ENCODE results near the gene KIRREL3.

KIRREL3 gene

DNA sequence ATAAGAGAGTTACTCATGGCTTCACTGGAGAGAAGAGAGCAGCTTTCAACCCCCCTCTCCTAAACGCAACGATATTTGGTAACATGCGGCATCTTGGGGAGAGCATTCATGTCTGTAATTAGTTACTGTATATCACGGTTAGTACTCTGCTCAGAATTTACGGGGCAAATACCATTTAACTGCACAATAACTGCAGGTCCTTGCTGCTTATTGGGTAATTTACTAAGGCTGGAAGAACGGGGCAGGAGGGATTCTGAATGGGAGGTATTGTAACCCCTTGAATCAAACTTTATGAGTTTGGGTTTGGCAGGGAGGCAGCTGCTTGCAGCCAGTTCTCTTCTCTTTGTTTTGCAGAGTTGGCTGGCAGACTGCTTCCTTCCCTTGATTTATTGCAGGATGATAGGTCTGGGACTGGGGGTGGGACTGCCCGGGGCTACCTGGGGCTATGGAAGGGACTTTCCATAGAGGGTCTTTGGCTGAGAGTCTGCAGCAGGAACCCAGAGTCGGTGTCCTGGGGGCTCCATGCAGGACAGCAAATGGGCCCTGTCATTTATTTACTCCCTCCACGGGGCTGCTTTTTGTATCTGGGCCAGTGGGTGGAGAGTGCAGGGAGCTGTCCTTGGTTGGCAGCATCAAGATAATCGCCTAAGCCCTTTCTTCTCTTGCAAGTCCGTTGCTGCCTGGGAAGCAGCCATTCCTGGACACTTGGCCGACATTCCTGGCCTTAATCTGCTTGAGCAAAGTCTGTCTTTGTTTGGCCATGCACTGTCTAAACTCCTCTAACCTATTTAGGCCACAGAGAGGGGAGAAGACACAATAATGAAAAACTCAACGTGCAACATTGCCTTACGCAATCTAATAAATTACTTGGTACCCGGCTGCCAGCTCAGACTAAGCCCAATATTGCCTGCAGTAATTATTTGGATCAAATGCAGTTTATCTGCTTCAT is 456.2 kb downstream of the KIRREL3 start:
- no peak for DNase-seq (ENCODE audit: insufficient read length, low spot score)
- no peak for FAIRE-seq
- TF ChIP-seq CTCF (IDR thresholded peaks at IDR 0.05; ENCODE audit: insufficient read depth, missing control alignments): no peak

GRCh38 chr11:126543691-126544090 is 456.9 kb downstream of the KIRREL3 start:
- TF ChIP-seq CTCF (IDR thresholded peaks at IDR 0.05; ENCODE audit: insufficient read depth, missing control alignments): no peak
- DNase-seq (ENCODE audit: insufficient read length, low spot score) (no peak), FAIRE-seq (no peak)

DNA sequence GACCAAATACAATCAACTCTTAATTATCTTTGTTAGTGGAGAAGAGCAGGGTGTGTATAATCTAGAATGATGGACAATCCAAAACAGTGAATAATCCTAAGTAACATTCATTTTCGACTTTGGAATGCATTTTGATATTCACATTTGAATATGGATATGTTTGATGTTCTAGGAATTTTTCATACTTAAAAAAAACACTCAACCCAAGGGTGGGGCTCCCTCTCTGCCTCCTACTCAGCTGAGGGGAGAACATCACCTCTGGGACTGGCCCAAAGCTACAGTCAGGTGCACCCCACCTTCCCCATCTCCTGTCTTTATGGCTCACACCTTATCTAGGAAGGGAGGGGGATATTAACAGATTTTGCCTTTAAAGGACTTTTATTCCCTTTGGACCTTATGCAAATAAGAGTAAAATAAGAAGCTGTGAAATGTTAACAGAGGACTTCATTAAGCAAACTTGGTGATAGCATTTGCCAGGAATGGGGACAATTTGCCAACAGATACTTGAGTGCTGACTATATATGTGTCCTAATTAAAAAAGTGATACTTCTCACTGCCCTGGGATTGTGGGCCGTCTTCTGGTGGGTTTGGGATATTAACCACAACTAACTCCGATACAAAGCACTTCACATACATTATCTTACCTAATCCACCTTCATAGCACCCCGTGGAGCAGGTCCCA is 458.1 kb downstream of the KIRREL3 start:
- FAIRE-seq (no peak), DNase-seq (ENCODE audit: insufficient read length, low spot score) (no peak)
- TF ChIP-seq CTCF (IDR thresholded peaks at IDR 0.05; ENCODE audit: insufficient read depth, missing control alignments): no peak

- no peak for TF ChIP-seq CTCF (IDR thresholded peaks at IDR 0.05; ENCODE audit: insufficient read depth, missing control alignments)
- FAIRE-seq (no peak), DNase-seq (ENCODE audit: insufficient read length, low spot score) (no peak)
Measured at GRCh38 chr11:126538071-126538470, 462.5 kb downstream of the KIRREL3 start.

- DNase-seq (ENCODE audit: insufficient read length, low spot score): no peak
- FAIRE-seq: no peak
- no peak for TF ChIP-seq CTCF (IDR thresholded peaks at IDR 0.05; ENCODE audit: insufficient read depth, missing control alignments)
Measured at GRCh38 chr11:126537492-126537891, 463.1 kb downstream of the KIRREL3 start.

- DNase-seq (ENCODE audit: insufficient read length, low spot score): no peak
- FAIRE-seq: no peak
- TF ChIP-seq CTCF (IDR thresholded peaks at IDR 0.05; ENCODE audit: insufficient read depth, missing control alignments): no peak
Measured at GRCh38 chr11:126534141-126534805, 466.3 kb downstream of the KIRREL3 start.

Measured in D721Med (cell line).